ENCODE measurements around the gene ADRB1.

GRCh38 chr10:113999531-113999930 lies 44.1 kb upstream of the ADRB1 start:
- TF ChIP-seq CTCF (IDR thresholded peaks at IDR 0.05 in 4 of 5, conservative IDR thresholded peaks at IDR 0.05 in 1 of 5) (no peak), POLR2A (IDR thresholded peaks at IDR 0.05) (no peak)

Measured in gastrocnemius medialis (tissue), 4 donors.